Naive B cell (primary cell): ENCODE results near the gene KIF24. TPM values are rescaled to one million over a fixed set of nuclear protein-coding genes. Genes with fewer than 3 reads are reported as not detected.

Experiments used
- ATAC-seq, 2 donors: fragments of 150-1000 bp; cut with Tn5 transposase; 2 replicates each; pipeline ENCODE4 v1.10.0; 2021; ENCODE audit warnings: low read depth in 2 of 2, mild to moderate bottlenecking in 2 of 2, moderate library complexity in 2 of 2
- DNase-seq: peaks from one replicate; pipeline ENCODE4 v3.0.0; 2022
- H3K27ac Mint-ChIP-seq, 6 donors: one replicate each; pipeline ENCODE4 v1.8.0; 2020 to 2022; ENCODE audit warnings: mild to moderate bottlenecking in 6 of 6, mixed read lengths in 6 of 6, moderate library complexity in 5 of 6, inconsistent platforms in 2 of 6
- H3K27me3 Mint-ChIP-seq, 3 donors: one replicate each; pipeline ENCODE4 v1.8.0; 2021 to 2022; ENCODE audit warnings: mixed read lengths in 3 of 3, mild to moderate bottlenecking in 1 of 3
- H3K36me3 Mint-ChIP-seq, 2 donors: one replicate each; pipeline ENCODE4 v1.8.0; 2020 to 2022; ENCODE audit warnings: mixed read lengths in 2 of 2, inconsistent platforms in 1 of 2, mild to moderate bottlenecking in 1 of 2
- H3K4me1 Mint-ChIP-seq, 3 donors: one replicate each; pipeline ENCODE4 v1.8.0; 2020 to 2022; ENCODE audit warnings: mixed read lengths in 3 of 3, inconsistent platforms in 1 of 3, mild to moderate bottlenecking in 1 of 3, moderate library complexity in 1 of 3
- H3K4me3 Mint-ChIP-seq, 8 donors: one replicate each; pipeline ENCODE4 v1.8.0; 2020 to 2022; ENCODE audit warnings: mild to moderate bottlenecking in 8 of 8, mixed read lengths in 8 of 8, moderate library complexity in 8 of 8, inconsistent platforms in 2 of 8
- H3K9me3 Mint-ChIP-seq, 7 donors: one replicate each; pipeline ENCODE4 v1.8.0; 2020 to 2022; ENCODE audit warnings: mixed read lengths in 7 of 7, mild to moderate bottlenecking in 5 of 7, inconsistent platforms in 2 of 7, moderate library complexity in 1 of 7
- polyA plus RNA-seq, 6 donors: library from polyadenylated mRNA; unstranded; fragments of 300-500 nt; fragmentation: Illumina TruSeq; gene quantifications; one replicate each; pipeline ENCODE4 v1.2.3, GENCODE V29; 2021; ENCODE audit warnings: low read depth in 6 of 6

The KIF24 gene
- polyA plus RNA-seq, 6 donors from 2014 or later: 0.07 to 0.21 (median 0.12) TPM; not detected in 1

GRCh38 chr9:34291423-34291822, 37.6 kb downstream of the KIF24 start:
- H3K9me3 Mint-ChIP-seq: no peaks in the 10 kb centered on the region
- H3K4me1 Mint-ChIP-seq: no peaks in the 10 kb centered on the region
- H3K27ac Mint-ChIP-seq: no peak overlapping the region
- ATAC-seq (no peak), DNase-seq (no peak)
- no peaks in the 10 kb centered on the region for H3K36me3 Mint-ChIP-seq
- H3K27me3 Mint-ChIP-seq: no peaks in the 10 kb centered on the region
- no peak overlapping the region for H3K4me3 Mint-ChIP-seq

- H3K36me3 Mint-ChIP-seq: no peaks in the 10 kb centered on the region
- H3K4me3 Mint-ChIP-seq: no peak overlapping the region
- no peak overlapping the region for H3K27ac Mint-ChIP-seq
- H3K9me3 Mint-ChIP-seq: no peaks in the 10 kb centered on the region
- ATAC-seq (no peak), DNase-seq (no peak)
- H3K4me1 Mint-ChIP-seq: no peaks in the 10 kb centered on the region
- no peaks in the 10 kb centered on the region for H3K27me3 Mint-ChIP-seq
These were observed 38.0 kb downstream of the KIF24 start for GRCh38 chr9:34291023-34291422.

DNA sequence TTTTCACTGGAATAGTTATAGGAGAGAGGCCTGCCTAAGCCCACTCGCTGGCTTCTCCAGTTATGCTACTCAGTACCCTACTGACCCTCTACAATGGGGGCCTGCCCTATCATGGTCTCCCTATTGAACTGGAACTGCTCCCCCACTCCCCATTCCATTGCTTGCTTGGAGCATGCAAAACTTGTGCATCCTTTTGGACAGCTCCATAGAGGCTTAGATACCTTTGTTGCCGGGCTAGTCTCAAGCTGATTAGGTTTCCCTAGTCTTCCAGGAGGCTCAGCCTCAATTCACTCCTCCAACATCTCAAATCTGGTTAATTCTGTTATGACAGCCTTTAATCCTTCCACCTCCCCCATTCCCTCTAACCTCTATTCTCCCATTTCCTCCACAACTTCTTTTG, 39.9 kb downstream of the KIF24 start:
- DNase-seq (no peak), ATAC-seq (no peak)
- no peak overlapping the region for H3K4me3 Mint-ChIP-seq
- no peaks in the 10 kb centered on the region for H3K4me1 Mint-ChIP-seq
- H3K27me3 Mint-ChIP-seq: no peaks in the 10 kb centered on the region
- H3K36me3 Mint-ChIP-seq: no peaks in the 10 kb centered on the region
- no peak overlapping the region for H3K27ac Mint-ChIP-seq
- no peaks in the 10 kb centered on the region for H3K9me3 Mint-ChIP-seq

- no peaks in the 10 kb centered on the region for H3K4me1 Mint-ChIP-seq
- no peaks in the 10 kb centered on the region for H3K9me3 Mint-ChIP-seq
- DNase-seq (no peak), ATAC-seq (no peak)
- H3K27ac Mint-ChIP-seq: no peak overlapping the region
- no peaks in the 10 kb centered on the region for H3K36me3 Mint-ChIP-seq
- H3K4me3 Mint-ChIP-seq: no peak overlapping the region
- H3K27me3 Mint-ChIP-seq: no peaks in the 10 kb centered on the region
These were observed 47.0 kb downstream of the KIF24 start for GRCh38 chr9:34282096-34282495.

DNA sequence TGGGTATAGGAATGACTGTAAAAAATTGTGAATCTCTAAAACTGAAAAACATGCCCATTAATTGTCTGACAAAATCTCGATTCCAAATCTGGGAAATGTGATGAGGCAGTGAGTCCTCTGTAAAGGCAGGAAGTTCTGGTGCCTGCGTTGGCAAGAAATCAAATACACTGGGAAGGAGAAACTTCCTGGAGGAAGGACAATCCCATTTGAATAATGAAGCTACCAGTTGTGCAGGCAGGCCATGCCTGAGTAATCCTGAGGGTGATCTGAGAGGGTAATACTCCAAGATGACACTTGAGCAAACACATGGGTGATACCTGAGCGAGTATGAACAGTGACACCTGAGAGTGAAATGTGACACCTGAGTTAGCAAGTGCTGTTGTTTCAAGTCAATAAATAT, 49.7 kb downstream of the KIF24 start:
- Mint-ChIP-seq H3K4me1 (no peaks in the 10 kb centered on the region), H3K27ac (no peak overlapping the region)

More for the DNA sequence above, 49.7 kb downstream of the KIF24 start:
- Mint-ChIP-seq H3K27me3 (no peaks in the 10 kb centered on the region), H3K4me3 (no peak overlapping the region), H3K9me3 (no peaks in the 10 kb centered on the region), H3K36me3 (no peaks in the 10 kb centered on the region)
- ATAC-seq (no peak), DNase-seq (no peak)

Other genes with a start within 250 kb of the KIF24 start
- 1 to 10 TPM in 2 of 6 donors, under 1 TPM in 3, not detected in 1; 0.39 to 1.1 (median 0.93) TPM for gene DCAF12, start 202.6 kb downstream of the KIF24 start, polyA plus RNA-seq
- 10 to 100 TPM; 18.1 to 35.3 (median 28.0) TPM for gene UBAP1, start 150.2 kb downstream of the KIF24 start, polyA plus RNA-seq
- gene NUDT2, start 301 bp upstream of the KIF24 start, polyA plus RNA-seq: 10 to 100 TPM in 5 of 6 donors, 1 to 10 TPM in 1; 8.6 to 37.0 (median 20.0) TPM
- under 1 TPM in 2 of 6 donors, not detected in 4; 0.08 to 0.25 TPM for gene MYORG, start 47.6 kb upstream of the KIF24 start, polyA plus RNA-seq
- 1 to 10 TPM in 3 of 6 donors, under 1 TPM in 3; 0.80 to 1.5 (median 1.1) TPM for gene FAM219A, start 129.3 kb upstream of the KIF24 start, polyA plus RNA-seq
- not detected for gene DNAI1, start 129.5 kb upstream of the KIF24 start, polyA plus RNA-seq
- gene ENHO, start 193.7 kb upstream of the KIF24 start, polyA plus RNA-seq: not detected